Measurements from ENCODE around the gene SCRT2.
"Not testable (repeated sequence)": the region's sequence is repeated elsewhere in the genome, so short reads cannot be mapped to it uniquely, and the experiment has no call there.

Gene SCRT2

GRCh38 chr20:644692-645317 is 30.8 kb downstream of the SCRT2 start:
- TF ChIP-seq POLR2A (IDR thresholded peaks at IDR 0.05; ENCODE audit: extremely low read depth, insufficient read length): no peak
- no peak for TF ChIP-seq MYC (IDR thresholded peaks at IDR 0.05; ENCODE audit: low read depth, low read length)
- TF ChIP-seq CTCF (IDR thresholded peaks at IDR 0.05; ENCODE audit: low read depth, low read length): no peak
- TF ChIP-seq MAX (IDR thresholded peaks at IDR 0.05; ENCODE audit: low read depth, low read length): no peak
- H3K4me3 ChIP-seq (ENCODE audit: low read depth, low read length): no peak overlapping the region
- no peak for DNase-seq (ENCODE audit: low read depth)

- no peak for TF ChIP-seq CTCF (IDR thresholded peaks at IDR 0.05; ENCODE audit: low read depth, low read length)
- TF ChIP-seq POLR2A (IDR thresholded peaks at IDR 0.05; ENCODE audit: extremely low read depth, insufficient read length): no peak
- no peak for TF ChIP-seq MAX (IDR thresholded peaks at IDR 0.05; ENCODE audit: low read depth, low read length)
- TF ChIP-seq MYC (IDR thresholded peaks at IDR 0.05; ENCODE audit: low read depth, low read length): no peak
- no peak overlapping the region for H3K4me3 ChIP-seq (ENCODE audit: low read depth, low read length)
- DNase-seq (ENCODE audit: low read depth): no peak
These were observed 33.0 kb downstream of the SCRT2 start for GRCh38 chr20:642398-643174.

GRCh38 chr20:642013-642397 is 33.6 kb downstream of the SCRT2 start:
- DNase-seq (ENCODE audit: low read depth); H3K4me3 ChIP-seq (ENCODE audit: low read depth, low read length): not testable (repeated sequence)

- H3K4me3 ChIP-seq (ENCODE audit: low read depth, low read length): no peak overlapping the region
- TF ChIP-seq MAX (IDR thresholded peaks at IDR 0.05; ENCODE audit: low read depth, low read length) (no peak), MYC (IDR thresholded peaks at IDR 0.05; ENCODE audit: low read depth, low read length) (no peak), POLR2A (IDR thresholded peaks at IDR 0.05; ENCODE audit: extremely low read depth, insufficient read length) (no peak), CTCF (IDR thresholded peaks at IDR 0.05; ENCODE audit: low read depth, low read length) (no peak)
- no peak for DNase-seq (ENCODE audit: low read depth)
These were observed 34.1 kb downstream of the SCRT2 start for GRCh38 chr20:641516-641875.

- TF ChIP-seq POLR2A (IDR thresholded peaks at IDR 0.05; ENCODE audit: extremely low read depth, insufficient read length) (no peak), MYC (IDR thresholded peaks at IDR 0.05; ENCODE audit: low read depth, low read length) (no peak), CTCF (IDR thresholded peaks at IDR 0.05; ENCODE audit: low read depth, low read length) (no peak), MAX (IDR thresholded peaks at IDR 0.05; ENCODE audit: low read depth, low read length) (no peak)
- H3K4me3 ChIP-seq (ENCODE audit: low read depth, low read length): no peak overlapping the region
- no peak for DNase-seq (ENCODE audit: low read depth)
These were observed 34.7 kb downstream of the SCRT2 start for GRCh38 chr20:640674-641515.

GRCh38 chr20:638579-638978 is 37.0 kb downstream of the SCRT2 start:
- H3K4me3 ChIP-seq (ENCODE audit: low read depth, low read length): no peak overlapping the region
- DNase-seq (ENCODE audit: low read depth): no peak
- no peak for TF ChIP-seq MYC (IDR thresholded peaks at IDR 0.05; ENCODE audit: low read depth, low read length)
- no peak for TF ChIP-seq POLR2A (IDR thresholded peaks at IDR 0.05; ENCODE audit: extremely low read depth, insufficient read length)
- TF ChIP-seq MAX (IDR thresholded peaks at IDR 0.05; ENCODE audit: low read depth, low read length): no peak
- no peak for TF ChIP-seq CTCF (IDR thresholded peaks at IDR 0.05; ENCODE audit: low read depth, low read length)
